Measurements from ENCODE around the gene S100B. TPM values are rescaled to one million over a fixed set of nuclear protein-coding genes. Genes with fewer than 3 reads are reported as not detected.

The S100B gene
- total RNA-seq, 1 experiment from 2014 or later = not detected

DNA sequence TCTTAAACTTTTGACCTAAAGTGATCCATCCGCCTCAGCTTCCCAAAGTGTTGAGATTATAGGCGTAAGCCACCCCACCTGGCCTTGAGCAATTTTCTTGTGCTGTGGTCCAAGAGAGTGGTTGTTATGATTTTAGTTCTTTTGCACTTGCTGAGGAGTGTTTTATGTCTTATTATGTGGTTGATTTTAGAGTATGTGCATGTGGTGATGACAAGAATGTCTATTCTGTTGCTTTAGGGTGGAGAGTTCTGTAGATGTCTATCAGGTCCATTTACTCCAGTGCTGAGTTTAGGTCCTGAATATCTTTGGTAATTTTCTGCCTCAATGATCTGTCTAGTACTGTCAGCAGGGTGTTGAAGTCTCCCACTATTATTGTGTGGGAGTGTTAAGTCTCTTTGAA, 11.2 kb upstream of the S100B start:
- Mint-ChIP-seq H3K27me3 (ENCODE audit: insufficient read depth, unreplicated experiment) (peaks cover 9% of the 10 kb centered on the region), H3K27ac (ENCODE audit: unreplicated experiment) (no peak overlapping the region), H3K4me3 (ENCODE audit: unreplicated experiment) (no peak overlapping the region), H3K9me3 (ENCODE audit: unreplicated experiment) (peaks cover 10% of the 10 kb centered on the region), H3K4me1 (ENCODE audit: low read depth, unreplicated experiment) (peaks cover 9% of the 10 kb centered on the region), H3K36me3 (ENCODE audit: insufficient read depth, unreplicated experiment) (no peaks in the 10 kb centered on the region)
- ChIA-PET CTCF (no interaction called here), POLR2A (no interaction called here)
- H3K4me1 ChIP-seq = no peaks in the 10 kb centered on the region
- BruUV-seq (replicated peaks) = no TSS peak
- H3K36me3 ChIP-seq (ENCODE audit: control insufficient read depth, insufficient read depth, low read length) = no peaks in the 10 kb centered on the region
- no peaks in the 10 kb centered on the region for H3K9me3 ChIP-seq
- no peaks in the 10 kb centered on the region for H3K27me3 ChIP-seq (replicated peaks; ENCODE audit: control insufficient read depth, insufficient read depth, low read length)
- intact Hi-C loops (cut with micrococcal nuclease; ENCODE audit: unreplicated experiment) = no loop called here
- TF ChIP-seq, protein P1, sequence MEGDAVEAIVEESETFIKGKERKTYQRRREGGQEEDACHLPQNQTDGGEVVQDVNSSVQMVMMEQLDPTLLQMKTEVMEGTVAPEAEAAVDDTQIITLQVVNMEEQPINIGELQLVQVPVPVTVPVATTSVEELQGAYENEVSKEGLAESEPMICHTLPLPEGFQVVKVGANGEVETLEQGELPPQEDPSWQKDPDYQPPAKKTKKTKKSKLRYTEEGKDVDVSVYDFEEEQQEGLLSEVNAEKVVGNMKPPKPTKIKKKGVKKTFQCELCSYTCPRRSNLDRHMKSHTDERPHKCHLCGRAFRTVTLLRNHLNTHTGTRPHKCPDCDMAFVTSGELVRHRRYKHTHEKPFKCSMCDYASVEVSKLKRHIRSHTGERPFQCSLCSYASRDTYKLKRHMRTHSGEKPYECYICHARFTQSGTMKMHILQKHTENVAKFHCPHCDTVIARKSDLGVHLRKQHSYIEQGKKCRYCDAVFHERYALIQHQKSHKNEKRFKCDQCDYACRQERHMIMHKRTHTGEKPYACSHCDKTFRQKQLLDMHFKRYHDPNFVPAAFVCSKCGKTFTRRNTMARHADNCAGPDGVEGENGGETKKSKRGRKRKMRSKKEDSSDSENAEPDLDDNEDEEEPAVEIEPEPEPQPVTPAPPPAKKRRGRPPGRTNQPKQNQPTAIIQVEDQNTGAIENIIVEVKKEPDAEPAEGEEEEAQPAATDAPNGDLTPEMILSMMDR (IDR thresholded peaks at IDR 0.05; ENCODE audit: insufficient read depth in 1 of 2, low read depth in 1 of 2, low read length in 1 of 2, severe bottlenecking in 1 of 2, unreplicated experiment in 1 of 2) = no peak
- no peak overlapping the region for H3K4me3 ChIP-seq (ENCODE audit: low read depth, low read length)
- DNase-seq = no peak

- Mint-ChIP-seq H3K27me3 (ENCODE audit: insufficient read depth, unreplicated experiment) (peaks cover 9% of the 10 kb centered on the region), H3K27ac (ENCODE audit: unreplicated experiment) (no peak overlapping the region), H3K9me3 (ENCODE audit: unreplicated experiment) (no peaks in the 10 kb centered on the region), H3K4me3 (ENCODE audit: unreplicated experiment) (no peak overlapping the region), H3K36me3 (ENCODE audit: insufficient read depth, unreplicated experiment) (no peaks in the 10 kb centered on the region), H3K4me1 (ENCODE audit: low read depth, unreplicated experiment) (no peaks in the 10 kb centered on the region)
- Histone ChIP-seq H3K27me3 (replicated peaks; ENCODE audit: control insufficient read depth, insufficient read depth, low read length) (no peaks in the 10 kb centered on the region), H3K9me3 (no peaks in the 10 kb centered on the region), H3K4me3 (ENCODE audit: low read depth, low read length) (no peak overlapping the region), H3K36me3 (ENCODE audit: control insufficient read depth, insufficient read depth, low read length) (no peaks in the 10 kb centered on the region), H3K4me1 (no peaks in the 10 kb centered on the region)
- BruUV-seq (replicated peaks) = no TSS peak
- intact Hi-C loops (cut with micrococcal nuclease; ENCODE audit: unreplicated experiment) = no loop called here
- CTCF ChIA-PET = no interaction called here
- POLR2A ChIA-PET = no interaction called here
- DNase-seq = no peak
- TF ChIP-seq, protein P1 (IDR thresholded peaks at IDR 0.05; ENCODE audit: insufficient read depth in 1 of 2, low read depth in 1 of 2, low read length in 1 of 2, severe bottlenecking in 1 of 2, unreplicated experiment in 1 of 2) = no peak
These were observed 8.5 kb upstream of the S100B start for GRCh38 chr21:46613391-46613790.

DNA sequence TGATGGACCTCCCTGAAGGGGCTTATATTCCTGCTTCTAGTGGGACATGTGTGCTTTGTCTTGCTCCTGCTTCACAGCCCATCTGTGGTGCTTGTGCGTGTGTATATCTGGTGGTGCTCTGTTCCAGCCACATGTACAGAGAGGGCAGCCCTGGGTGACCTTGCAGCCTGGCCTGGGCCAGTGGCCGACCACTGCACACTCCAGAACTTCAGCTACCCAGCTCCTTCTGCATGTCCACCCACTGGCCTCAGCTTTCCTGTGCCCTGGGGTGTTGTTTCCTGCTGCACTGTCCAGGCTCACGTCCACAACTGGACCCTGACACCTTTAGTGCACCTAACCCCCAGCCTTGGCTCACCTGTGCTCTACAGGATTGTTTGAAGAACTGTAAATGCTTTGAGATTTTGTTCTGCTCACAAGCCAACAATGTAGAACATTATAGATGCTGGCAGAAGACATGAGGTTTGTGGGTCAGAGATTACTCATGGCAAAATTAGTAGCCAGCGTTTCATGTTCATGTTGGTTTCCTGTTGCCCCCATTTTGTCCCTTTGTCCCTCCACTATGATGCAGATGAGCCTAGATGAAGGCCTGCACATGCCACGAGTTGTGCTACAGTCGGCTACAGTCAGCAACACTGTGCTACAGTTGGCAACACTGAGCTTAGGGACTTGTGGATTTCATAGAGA, 5.3 kb upstream of the S100B start:
- H3K4me3 Mint-ChIP-seq (ENCODE audit: unreplicated experiment) = no peak overlapping the region
- Histone ChIP-seq H3K4me3 (ENCODE audit: low read depth, low read length) (no peak overlapping the region), H3K9me3 (no peaks in the 10 kb centered on the region), H3K4me1 (no peaks in the 10 kb centered on the region), H3K27me3 (replicated peaks; ENCODE audit: control insufficient read depth, insufficient read depth, low read length) (no peaks in the 10 kb centered on the region), H3K36me3 (ENCODE audit: control insufficient read depth, insufficient read depth, low read length) (no peaks in the 10 kb centered on the region)
- no peaks in the 10 kb centered on the region for H3K4me1 Mint-ChIP-seq (ENCODE audit: low read depth, unreplicated experiment)
- no TSS peak for BruUV-seq (replicated peaks)
- intact Hi-C loops (cut with micrococcal nuclease; ENCODE audit: unreplicated experiment) = no loop called here
- CTCF ChIA-PET = no interaction called here
- POLR2A ChIA-PET = no interaction called here
- no peak for DNase-seq
- peaks cover 5% of the 10 kb centered on the region for H3K27me3 Mint-ChIP-seq (ENCODE audit: insufficient read depth, unreplicated experiment)
- H3K9me3 Mint-ChIP-seq (ENCODE audit: unreplicated experiment) = no peaks in the 10 kb centered on the region
- H3K27ac Mint-ChIP-seq (ENCODE audit: unreplicated experiment) = no peak overlapping the region
- no peaks in the 10 kb centered on the region for H3K36me3 Mint-ChIP-seq (ENCODE audit: insufficient read depth, unreplicated experiment)
- TF ChIP-seq, protein P1 (IDR thresholded peaks at IDR 0.05; ENCODE audit: insufficient read depth in 1 of 2, low read depth in 1 of 2, low read length in 1 of 2, severe bottlenecking in 1 of 2, unreplicated experiment in 1 of 2) = no peak

All from Caco-2 (cell line).